HG02642 (cell line): ENCODE results near the gene ATXN7.

Source experiments
- ATAC-seq: cut with Tn5 transposase; IDR thresholded peaks from one replicate; pipeline ENCODE4 v1.9.1; 2021; ENCODE audit warnings: mild to moderate bottlenecking; ENCODE audit not compliant: unreplicated experiment, poor library complexity

The ATXN7 gene

DNA sequence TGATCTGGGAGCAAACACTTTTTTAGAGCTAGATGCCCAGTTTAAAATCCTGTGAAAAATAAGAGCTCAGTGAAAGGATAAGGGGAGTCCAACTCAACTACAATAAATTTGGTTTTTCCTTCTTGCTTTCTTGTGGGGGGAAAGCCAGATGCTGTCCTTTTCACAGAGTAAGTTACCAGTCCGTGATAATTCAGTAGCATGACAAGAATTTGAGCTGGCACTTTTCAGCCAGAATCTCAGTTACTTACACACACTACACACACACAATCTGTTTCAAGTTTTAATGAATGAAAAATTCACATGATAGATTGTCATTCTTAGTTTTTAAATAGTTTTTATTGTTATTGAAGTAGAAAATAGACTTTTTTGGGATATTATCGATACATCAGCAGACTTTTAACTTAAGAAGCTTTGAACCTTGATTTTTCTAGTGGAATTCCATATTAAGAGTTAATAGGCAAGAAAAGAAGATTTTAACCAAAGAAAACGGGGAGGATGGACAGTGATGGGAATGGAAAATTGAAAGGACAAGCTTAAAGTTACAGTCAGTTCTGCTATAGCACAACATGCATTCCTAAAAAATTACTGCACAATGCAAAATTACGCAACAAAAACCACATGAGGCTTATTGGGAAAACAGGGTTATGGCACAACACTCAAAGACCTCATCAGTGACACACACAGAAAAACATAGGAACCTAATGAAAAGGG is 112.6 kb downstream of the ATXN7 start:
- no peak for ATAC-seq

DNA sequence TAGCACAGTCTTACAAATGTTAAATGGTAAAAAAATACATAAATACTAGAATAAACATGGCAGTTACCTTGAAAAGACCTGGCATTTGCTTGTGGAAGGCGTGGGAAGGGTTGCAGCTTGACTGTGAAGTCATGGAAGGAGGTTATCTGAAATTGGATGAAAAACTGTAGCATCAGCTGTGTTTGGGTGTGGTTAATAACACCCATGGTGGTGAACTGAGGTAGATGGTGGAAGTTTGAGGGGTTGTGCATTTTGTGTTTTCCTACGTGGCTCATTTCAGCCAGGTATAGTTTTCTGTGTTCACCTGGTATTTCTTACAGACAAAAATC is 113.2 kb downstream of the ATXN7 start:
- ATAC-seq: no peak

DNA sequence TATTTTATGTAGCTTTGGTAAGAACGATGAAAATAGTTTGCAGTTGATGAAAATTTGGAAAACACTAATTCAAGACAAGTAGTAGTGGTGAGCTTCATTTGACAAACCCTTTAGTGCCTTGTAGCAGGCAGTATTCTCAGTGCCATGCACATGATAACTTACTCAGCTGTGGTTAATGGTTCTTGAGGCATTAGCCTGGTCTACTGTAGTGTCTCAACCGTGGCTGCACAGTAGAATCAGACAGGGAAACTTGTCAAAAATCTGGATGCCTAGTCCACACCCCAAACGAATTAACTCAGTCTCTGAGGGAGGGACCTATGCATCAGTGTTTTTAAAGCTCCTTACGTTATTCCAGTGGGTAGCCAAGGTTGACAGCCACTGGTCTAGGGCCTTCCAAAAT is 114.2 kb downstream of the ATXN7 start:
- ATAC-seq: no peak

DNA sequence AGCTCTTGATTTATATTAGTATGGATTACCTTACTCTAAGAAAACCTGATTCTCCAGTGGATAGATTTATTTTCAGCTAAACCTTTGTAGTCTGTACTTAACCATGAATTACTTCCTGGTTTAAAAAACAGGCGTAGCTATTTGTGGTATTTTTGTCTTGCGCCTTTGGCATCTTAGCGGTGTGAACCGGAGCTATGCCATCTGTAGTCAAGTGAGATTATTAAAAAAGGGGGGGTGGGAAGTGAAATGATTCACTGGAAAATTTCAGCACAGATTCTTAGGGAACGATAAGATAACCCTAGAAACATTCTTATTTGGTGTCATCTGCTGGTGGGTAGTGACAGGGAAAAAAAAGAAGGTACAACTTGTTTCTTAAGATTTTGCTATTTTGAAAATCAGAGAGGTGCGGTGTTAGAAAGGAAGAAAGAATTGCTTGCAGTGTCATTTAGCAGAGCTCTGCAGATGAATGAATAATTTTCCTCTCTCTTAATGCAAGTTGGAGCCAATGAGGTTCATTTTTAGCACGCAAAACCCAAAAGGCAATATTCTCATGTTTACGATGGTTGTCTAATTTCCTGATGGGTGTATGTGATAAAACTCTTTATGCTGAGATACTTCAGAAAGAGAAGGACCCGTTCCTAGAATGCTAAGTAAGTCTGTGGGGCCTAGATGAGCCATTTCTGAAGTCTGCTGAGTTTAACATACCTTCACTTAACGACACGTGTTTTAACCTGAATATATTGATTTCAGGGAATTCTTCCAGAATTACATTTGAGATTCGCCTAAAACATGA is 115.6 kb downstream of the ATXN7 start:
- ATAC-seq: no peak

DNA sequence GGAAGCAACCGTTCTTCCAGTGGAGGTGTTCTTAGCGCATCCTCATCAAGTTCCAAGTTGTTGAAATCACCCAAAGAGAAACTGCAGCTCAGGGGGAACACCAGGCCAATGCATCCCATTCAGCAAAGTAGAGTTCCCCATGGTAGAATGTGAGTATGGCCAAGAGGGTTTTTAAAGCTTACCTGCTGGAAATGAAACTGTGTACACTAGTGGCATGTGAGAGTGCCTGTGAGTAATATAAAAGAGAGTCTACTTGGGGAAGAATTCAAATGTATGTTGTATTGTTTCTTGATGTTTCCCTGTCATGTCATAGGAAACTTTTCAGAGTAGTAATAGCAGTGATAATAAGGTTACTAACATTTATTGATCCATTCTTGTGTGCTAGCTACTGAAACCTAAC is 116.4 kb downstream of the ATXN7 start:
- no peak for ATAC-seq

DNA sequence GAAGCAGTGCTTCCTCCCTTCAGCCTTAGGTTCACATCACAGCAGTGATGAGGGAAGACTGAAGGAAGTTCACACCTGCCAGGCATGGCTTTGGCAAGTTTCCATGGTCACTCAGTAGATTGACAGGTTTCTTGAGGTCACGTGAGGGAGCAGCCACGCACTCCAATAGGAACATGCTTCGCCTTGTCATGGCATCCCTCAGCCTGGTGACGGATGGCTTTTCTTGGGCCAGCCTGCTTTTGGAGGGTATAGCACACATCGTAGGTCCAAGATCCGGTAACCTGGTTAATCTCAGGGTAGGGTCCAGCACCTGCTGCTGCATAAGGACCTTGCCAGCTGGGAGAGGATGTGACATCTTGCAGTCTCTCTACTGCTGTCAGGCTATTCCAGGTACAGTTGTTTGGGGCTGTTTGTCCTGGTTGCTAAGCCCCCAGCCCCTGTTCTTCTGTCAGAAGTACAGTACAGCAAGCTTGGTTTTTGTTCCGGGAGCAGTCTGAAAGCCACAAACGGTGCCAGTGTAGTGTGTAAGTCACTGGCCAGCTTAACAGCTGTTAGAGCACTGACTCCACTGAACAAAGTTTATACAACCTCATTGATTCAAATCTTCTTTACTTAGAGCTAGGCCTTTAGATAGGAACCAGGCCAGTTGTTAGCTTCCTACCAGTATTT is 117.3 kb downstream of the ATXN7 start:
- no peak for ATAC-seq

DNA sequence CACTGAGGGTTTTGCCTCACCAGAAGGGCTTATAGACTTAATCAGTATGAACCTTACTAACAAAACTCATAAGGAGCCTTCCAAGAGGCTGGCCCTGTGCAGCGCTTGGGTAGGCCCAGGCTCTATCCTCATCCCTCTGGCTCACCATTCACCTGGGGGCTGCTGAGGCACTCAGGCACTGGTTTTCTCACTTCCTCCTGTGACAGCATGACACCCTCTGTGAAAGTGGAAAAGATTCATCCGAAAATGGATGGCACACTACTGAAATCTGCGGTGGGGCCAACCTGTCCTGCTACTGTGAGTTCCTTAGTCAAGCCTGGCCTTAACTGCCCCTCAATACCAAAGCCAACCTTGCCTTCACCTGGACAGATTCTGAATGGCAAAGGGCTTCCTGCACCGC is 118.3 kb downstream of the ATXN7 start:
- no peak for ATAC-seq

DNA sequence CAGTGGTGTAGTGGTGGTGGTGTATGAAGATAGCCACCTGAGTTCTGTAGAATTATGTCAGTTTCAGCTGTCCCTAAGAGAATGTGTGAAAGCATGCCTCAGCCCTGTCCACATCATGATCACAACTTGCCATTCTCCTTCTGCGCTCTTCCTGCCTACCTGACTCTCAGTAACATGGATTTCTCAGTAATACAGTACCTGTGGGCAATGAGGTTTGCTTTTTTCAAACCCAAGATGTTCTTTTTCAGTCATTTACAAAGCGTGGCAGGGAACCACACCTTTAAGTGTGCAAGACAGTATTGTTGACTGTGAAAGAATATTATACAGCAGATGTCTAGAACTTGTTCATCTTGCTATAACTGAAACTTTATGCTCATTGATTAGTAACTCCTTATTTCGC is 120.7 kb downstream of the ATXN7 start:
- ATAC-seq: no peak

DNA sequence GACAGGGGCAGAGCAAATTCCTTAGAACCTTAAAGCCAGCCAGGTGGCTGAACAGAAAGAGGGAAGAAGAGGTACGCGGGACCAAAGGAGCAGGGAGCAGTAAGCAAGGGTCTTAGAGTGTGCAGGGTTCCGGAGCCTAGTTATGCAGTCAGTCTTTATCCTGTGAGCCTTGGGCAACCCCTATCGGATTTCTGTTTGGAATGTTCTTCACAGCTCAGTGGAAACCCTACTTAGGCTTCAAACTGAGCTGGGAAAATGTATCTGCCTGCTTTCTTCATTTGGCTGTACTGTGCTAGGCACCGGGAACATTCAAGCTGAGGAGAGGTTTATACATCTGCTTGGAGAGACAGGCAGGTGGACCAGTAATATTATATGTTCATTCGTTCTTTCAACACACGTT is 122.5 kb downstream of the ATXN7 start:
- no peak for ATAC-seq

DNA sequence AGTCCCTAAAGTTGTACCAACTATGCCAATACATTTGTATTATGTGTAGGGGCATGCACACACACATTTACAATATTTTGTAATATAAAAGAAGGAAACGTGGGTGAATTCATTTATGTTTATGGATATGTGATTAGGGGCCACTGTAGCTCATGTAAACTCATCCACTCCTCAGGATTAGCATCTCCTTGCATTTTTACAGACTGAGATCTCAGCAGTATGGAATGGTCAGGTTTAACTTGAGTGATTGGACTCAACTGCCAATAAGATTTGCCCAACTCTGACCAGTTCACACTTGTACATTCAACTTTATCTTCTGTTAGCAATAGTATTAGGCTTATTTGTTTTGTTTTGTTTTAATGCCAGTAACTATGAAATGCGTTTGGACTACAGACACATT is 123.2 kb downstream of the ATXN7 start:
- no peak for ATAC-seq

DNA sequence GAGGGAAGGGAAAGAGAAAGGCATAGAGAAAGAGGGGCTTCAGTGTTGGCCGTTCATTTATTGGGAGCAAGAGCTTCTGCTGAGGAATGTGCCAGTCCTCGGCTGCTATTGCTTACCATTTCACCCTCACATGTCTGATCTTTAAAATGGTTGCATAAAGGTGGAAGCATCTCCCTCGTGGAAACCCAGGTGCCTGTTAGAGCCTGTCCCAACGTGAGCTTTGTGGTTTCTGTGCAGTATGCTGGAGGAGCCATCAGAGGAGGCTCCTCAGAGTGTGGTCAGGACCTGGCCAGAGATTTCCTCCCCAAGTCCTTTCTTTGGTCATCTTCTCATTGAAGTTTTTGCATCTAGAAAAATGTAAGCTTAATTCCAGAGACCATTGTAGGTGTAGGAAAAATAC is 125.3 kb downstream of the ATXN7 start:
- ATAC-seq: no peak

DNA sequence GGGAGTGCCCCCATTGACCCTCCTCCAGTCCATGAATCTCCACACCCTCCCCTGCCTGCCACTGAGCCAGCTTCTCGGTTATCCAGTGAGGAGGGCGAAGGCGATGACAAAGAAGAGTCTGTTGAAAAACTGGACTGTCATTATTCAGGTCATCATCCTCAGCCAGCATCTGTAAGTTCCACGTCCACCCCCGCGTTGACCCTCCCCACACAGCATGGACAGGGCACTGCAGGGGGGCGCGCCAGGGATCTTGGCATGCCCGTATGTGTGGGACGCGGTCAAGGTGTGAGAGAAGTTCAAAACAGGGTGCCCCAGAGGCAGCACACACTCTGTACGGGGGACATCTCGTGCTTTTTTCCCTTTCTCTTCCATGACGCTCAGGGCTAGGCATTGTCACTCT is 126.5 kb downstream of the ATXN7 start:
- ATAC-seq: no peak

DNA sequence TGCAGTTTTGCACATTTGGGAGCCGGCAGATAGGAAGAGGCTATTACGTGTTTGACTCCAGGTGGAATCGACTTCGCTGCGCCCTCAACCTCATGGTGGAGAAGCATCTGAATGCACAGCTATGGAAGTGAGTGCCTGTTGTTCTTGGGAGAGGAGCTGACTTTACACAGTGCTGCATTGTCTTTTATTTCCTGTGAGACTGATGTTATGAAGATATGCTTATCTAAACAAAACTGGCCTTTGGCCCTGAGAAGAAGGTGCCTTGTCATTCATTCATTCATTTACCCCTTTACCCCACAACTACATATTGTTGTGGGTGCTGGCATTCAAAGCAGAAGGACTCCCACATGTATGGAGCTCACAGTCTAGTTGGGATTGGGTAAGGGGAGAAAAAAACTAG is 127.1 kb downstream of the ATXN7 start:
- no peak for ATAC-seq

DNA sequence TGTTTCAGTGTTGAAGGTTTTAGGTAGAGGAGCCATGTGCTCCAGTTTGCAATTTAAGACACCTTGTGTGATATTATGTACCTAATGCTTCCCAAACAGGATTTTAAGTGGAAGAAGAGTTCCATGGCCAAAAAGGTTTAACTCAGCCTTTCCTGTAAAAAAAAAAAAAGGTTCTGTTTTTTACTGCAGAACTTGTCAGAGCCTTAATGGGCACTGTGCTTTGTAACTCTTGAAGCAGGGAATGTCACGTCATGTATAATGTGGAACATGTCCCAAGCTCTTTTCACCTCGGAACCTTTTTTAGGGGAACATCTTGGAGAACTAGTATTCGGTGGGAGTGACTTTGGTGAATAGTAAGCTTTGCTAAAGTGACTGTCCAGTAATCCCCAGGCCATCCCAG is 128.0 kb downstream of the ATXN7 start:
- no peak for ATAC-seq

DNA sequence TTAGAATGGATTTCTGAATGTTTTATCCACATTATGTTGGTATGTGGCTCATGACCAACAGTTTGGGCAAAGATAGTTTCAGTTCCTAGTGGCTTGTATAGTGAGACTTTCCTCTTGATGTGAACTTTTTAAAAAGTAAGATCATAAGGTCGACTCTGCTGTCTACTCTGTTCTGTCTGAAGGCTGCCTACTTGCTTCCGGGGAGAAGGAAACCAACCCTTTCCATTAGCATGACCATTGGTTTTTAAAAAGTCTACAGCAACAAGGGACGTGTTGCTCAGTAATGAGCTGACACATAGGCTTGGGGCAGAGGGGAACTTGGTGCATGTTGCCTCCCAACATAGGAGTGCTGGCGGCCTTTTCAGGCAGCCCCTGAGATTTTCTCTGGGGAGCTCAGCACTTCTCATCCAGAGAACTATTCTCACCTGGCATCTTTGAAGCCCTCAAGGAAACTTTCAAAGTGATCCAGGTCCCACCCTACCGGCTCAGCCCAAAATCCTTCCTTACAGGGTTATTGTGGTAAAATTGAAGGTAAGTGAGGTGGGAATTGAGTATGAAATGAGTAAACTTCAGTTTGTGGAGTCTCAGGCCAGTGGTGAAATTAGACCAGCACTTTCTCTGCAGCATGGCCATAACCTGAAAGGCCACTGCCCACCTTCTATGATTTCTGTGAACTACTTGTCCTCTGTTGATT is 129.0 kb downstream of the ATXN7 start:
- ATAC-seq: no peak

DNA sequence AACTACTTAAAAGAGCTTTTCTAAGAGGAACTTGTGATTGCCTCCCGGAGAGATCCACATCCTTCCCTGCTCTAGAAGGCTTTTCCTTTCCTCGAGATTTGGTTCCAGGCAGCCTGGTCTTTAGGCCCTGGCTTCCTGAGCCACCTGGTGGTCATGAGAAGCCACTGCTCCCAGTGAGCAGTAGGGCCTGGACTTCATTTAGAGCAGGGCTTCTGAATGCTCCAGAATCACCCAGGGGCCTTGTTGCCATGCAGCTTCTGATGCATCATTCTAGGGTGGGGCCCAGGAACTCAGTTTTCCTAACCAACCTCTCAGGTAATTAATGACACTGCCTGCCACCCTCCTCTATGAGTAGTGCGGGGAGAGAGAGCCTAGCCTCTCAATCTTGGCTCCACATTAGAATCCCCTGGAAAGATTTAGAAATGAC is 130.0 kb downstream of the ATXN7 start:
- ATAC-seq: peak; percentile 91

DNA sequence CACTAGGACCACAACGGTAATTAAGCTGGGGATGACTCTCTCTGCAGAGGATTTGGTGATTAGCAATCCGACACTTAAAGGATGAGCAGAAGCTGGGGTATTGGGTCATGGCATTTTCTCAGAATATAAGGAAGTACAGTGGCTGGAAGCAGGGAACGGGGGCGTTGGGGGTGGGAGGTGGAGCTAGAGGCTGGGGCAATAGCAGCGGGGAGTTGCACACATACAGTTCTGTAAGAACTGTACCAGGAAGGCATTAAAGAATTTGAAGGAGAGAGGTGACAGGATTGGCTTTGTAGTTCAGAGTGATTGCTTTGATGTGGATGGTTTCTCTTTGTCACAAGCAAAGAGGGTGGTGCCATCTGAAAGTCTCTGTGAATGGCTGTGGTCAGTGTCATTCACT is 131.4 kb downstream of the ATXN7 start:
- no peak for ATAC-seq

DNA sequence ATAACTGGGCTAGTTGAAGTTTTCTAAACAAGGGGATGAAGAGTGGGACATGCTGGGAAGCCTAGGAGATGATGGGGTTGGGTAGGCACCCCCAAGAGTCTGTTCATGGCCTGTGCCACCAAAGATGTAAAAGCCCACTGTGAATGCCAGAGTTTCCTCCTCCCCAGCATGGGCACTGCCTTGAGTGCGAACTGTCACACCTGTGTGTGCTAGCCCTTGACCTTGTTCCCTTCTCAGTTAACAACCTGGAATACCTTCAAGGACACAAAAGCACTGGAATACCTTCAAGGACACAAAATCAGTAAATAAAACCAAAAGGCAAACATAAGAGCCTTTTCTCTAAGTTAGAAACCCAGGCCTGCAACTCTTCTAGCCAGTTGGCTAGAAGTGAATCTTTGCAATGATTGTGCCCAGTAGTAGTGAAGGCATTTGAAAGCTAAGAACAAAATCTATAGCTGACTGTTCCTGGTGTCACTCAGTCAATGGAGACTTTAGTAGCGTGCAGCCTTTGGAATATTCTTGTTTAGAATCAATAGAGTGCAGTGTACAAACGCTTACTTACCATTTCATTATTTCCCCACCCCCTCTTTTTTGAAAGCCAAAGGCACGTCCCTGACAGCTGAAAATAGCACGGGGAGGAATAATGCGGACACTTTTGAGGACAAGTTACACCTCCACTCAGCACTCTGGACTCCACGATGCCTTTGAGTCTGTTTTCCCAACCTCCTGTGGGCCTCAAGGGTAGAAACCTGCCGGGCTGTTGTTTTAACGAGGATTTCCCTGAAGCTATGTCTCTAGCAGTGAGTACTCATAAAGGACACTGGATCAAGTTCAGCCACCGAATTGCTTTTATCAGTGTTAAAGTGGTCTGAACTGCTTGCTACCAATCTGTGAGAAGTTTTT is 135.4 kb downstream of the ATXN7 start:
- no peak for ATAC-seq

DNA sequence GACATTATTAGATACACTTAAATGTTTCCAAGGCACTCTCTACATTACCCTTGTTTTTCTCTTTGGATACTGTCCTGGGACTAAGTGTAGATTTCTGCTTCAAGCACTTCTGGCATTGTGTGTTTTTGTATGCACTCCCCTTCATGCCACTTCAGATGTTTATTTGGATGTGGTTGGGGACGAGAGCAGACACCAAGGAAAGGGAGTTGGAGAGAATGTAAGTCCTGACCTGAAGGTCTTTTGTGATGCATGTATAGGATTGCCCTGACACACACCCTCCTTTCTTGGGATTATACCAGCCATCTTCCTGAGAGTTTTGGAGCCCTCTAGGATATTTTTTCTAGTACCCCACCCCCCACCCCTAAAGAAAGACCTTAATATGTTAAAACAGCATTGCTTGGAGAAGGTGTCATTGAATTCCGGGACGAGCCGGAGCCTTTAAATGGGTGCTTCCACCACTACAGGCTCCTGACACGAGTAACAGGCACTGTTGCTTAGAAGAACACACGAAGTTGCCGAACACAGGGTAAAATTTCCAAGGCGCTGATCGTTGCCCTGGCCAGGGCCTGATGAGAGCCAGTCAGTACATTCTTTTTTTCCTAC is 136.9 kb downstream of the ATXN7 start:
- no peak for ATAC-seq

DNA sequence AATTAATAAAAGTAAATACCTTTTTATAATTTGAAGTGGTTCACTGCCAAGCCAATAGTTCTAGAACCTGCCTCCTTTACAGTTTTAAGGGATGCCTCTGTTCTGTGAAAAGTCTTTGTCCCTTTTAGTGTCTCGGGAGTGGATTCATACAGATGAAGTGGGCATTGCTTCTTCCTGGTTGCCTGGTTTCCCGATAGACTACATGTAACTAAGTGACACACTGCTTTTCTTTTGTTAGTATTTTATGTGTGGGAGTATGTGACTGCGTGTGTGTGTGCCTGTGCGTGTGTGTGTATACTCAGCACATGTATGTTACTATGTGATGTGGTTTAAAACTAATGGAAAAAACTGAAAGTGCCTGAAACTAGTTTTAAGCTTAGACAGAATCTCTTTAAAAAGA is 138.6 kb downstream of the ATXN7 start:
- ATAC-seq: no peak
